Natural killer cell (primary cell): ENCODE measurements around the gene SUPT7L. TPM values are rescaled to one million over a fixed set of nuclear protein-coding genes. Genes with fewer than 3 reads are reported as not detected.

ENCODE experiments used
- ATAC-seq, 3 donors: fragments of 150-1000 bp in 2 of 3; fragments of 200-7000 bp in 1 of 3; cut with Tn5 transposase; 1 replicate in 1 of 3; 2 replicates in 2 of 3; pipeline ENCODE4 v1.10.0; 2021; ENCODE audit warnings: mild to moderate bottlenecking in 2 of 3, moderate library complexity in 2 of 3
- DNase-seq, 2 donors: peaks; one replicate each; pipeline versions ENCODE4 v3.0.0 to v3.0.0-alpha.2; 2013 to 2021; ENCODE audit warnings: mixed read lengths in 1 of 2
- H3K27ac ChIP-seq: one replicate; pipeline ENCODE4 v1.5.1; 2013; ENCODE audit warnings: mild to moderate bottlenecking, low read length
- H3K27me3 ChIP-seq: one replicate; pipeline ENCODE4 v1.6.1; 2013; ENCODE audit warnings: low read length; ENCODE audit not compliant: control insufficient read depth, insufficient read depth
- H3K36me3 ChIP-seq: one replicate; pipeline ENCODE4 v1.6.1; 2013; ENCODE audit warnings: low read length; ENCODE audit not compliant: control insufficient read depth, insufficient read depth
- H3K4me1 ChIP-seq: one replicate; pipeline ENCODE4 v1.6.1; 2013; ENCODE audit warnings: low read length; ENCODE audit not compliant: control insufficient read depth, insufficient read depth
- H3K4me3 ChIP-seq: one replicate; pipeline ENCODE4 v1.5.1; 2013; ENCODE audit warnings: low read length
- H3K9me3 ChIP-seq: one replicate; pipeline ENCODE4 v1.6.1; 2013; ENCODE audit warnings: low read length; ENCODE audit not compliant: control insufficient read depth, insufficient read depth
- H3K27ac Mint-ChIP-seq, 2 donors: one replicate each; pipeline ENCODE4 v1.8.0; 2022; ENCODE audit warnings: mild to moderate bottlenecking in 2 of 2, mixed read lengths in 2 of 2, moderate library complexity in 1 of 2
- H3K27me3 Mint-ChIP-seq, 2 donors: one replicate each; pipeline ENCODE4 v1.8.0; 2022; ENCODE audit warnings: low read depth in 2 of 2, mixed read lengths in 2 of 2
- H3K36me3 Mint-ChIP-seq: one replicate; pipeline ENCODE4 v1.8.0; 2022; ENCODE audit warnings: mixed read lengths
- H3K4me1 Mint-ChIP-seq, 2 donors: one replicate each; pipeline ENCODE4 v1.8.0; 2022; ENCODE audit warnings: mixed read lengths in 2 of 2
- H3K4me3 Mint-ChIP-seq: one replicate; pipeline ENCODE4 v1.8.0; 2022; ENCODE audit warnings: mild to moderate bottlenecking, moderate library complexity, mixed read lengths
- H3K9me3 Mint-ChIP-seq, 2 donors: one replicate each; pipeline ENCODE4 v1.8.0; 2022; ENCODE audit warnings: mixed read lengths in 2 of 2
- WGBS: methylation state at CpG from one replicate; pipeline ENCODE4 v1.1.7; 2013; ENCODE audit warnings: missing lambda C conversion rate; ENCODE audit not compliant: insufficient coverage; 5-methylcytosine and 5-hydroxymethylcytosine counted together
- intact Hi-C: fragments of 100-400 bp; cut with micrococcal nuclease; formaldehyde crosslinking; loops from one replicate; pipeline ENCODE4 v1.14.2; 2022
- total RNA-seq, 4 donors: library from RNA; stranded (reverse); fragments of 120-200 nt in 1 of 4; gene quantifications; one replicate each; pipeline versions ENCODE4 v1.2.3 to v1.2.4, GENCODE V29; 2013 to 2022
- TF ChIP-seq, protein P1 (sequence below): fragments of 200-600 bp; IDR thresholded peaks from one replicate; pipeline ENCODE4 v1.8.0; 2022; ENCODE audit warnings: antibody characterized with exemption

SUPT7L gene, protein sequence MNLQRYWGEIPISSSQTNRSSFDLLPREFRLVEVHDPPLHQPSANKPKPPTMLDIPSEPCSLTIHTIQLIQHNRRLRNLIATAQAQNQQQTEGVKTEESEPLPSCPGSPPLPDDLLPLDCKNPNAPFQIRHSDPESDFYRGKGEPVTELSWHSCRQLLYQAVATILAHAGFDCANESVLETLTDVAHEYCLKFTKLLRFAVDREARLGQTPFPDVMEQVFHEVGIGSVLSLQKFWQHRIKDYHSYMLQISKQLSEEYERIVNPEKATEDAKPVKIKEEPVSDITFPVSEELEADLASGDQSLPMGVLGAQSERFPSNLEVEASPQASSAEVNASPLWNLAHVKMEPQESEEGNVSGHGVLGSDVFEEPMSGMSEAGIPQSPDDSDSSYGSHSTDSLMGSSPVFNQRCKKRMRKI
- 10 to 100 TPM; 52.2 to 53.7 (median 52.8) TPM for total RNA-seq
- 43.4 TPM for total RNA-seq (2013)

DNA sequence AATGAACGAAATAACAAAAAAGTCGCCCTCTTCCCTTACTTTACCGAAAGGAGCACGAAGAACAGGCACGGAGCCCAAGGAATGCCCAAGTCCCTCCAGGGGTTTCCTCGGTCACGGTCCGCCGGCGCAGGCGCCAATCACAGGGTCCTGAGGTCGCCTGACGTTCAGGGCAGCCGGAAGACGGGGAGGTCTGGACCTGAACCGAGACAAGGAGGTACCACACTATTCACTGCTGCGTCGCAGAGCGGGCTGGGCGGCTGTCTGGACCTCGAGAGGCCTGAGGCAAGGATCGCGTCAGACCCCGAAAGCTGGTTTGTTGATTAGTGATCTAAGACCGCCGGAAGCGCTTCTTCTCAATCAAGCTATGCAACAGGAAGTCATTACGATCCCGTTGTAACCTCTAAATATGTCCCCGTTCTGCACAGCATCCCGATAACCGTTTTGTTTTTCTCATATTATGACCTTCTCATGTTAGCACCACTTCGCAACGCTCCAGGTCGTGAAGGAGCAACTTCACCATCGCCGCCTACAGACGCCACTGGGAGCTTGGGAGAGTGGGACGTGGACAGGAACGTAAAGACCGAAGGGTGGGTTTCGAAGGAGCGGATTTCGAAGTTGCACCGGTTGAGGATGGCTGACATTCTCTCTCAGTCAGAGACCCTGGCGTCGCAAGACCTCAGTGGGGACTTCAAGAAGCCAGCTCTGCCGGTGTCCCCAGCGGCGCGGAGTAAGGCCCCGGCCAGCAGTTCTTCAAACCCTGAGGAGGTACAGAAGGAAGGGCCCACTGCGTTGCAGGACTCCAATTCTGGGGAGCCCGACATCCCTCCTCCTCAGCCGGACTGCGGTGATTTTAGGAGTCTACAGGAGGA lies at the start of gene SUPT7L, which contains the start of gene SLC4A1AP:
SUPT7L (minus strand) TSS at position 330 of the 869 bp plus-strand sequence. CDS start 1,422 bp downstream, outside the sequence.
SLC4A1AP (plus strand) TSS at position 605 of the 869 bp plus-strand sequence; CDS start at position 631, 26 bp downstream.
- Mint-ChIP-seq H3K27ac (peak within 1 kb of the TSS; percentile 99), H3K9me3 (no peaks in the 10 kb centered on the region), H3K4me1 (peaks cover 37 to 49% of the 10 kb centered on the region in 2 donors), H3K36me3 (peaks cover 13% of the 10 kb centered on the region), H3K27me3 (no peaks in the 10 kb centered on the region), H3K4me3 (peak within 1 kb of the TSS; percentile 99)
- DNase-seq (peak; percentile 78 to 90), ATAC-seq (peak; percentile 81 to 89 (median 87))
- TF ChIP-seq, protein P1, sequence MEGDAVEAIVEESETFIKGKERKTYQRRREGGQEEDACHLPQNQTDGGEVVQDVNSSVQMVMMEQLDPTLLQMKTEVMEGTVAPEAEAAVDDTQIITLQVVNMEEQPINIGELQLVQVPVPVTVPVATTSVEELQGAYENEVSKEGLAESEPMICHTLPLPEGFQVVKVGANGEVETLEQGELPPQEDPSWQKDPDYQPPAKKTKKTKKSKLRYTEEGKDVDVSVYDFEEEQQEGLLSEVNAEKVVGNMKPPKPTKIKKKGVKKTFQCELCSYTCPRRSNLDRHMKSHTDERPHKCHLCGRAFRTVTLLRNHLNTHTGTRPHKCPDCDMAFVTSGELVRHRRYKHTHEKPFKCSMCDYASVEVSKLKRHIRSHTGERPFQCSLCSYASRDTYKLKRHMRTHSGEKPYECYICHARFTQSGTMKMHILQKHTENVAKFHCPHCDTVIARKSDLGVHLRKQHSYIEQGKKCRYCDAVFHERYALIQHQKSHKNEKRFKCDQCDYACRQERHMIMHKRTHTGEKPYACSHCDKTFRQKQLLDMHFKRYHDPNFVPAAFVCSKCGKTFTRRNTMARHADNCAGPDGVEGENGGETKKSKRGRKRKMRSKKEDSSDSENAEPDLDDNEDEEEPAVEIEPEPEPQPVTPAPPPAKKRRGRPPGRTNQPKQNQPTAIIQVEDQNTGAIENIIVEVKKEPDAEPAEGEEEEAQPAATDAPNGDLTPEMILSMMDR = no peak
- Histone ChIP-seq H3K36me3 (peaks cover 39% of the 10 kb centered on the region), H3K27ac (peak within 1 kb of the TSS; percentile 99), H3K9me3 (no peaks in the 10 kb centered on the region), H3K4me1 (peaks cover 22% of the 10 kb centered on the region), H3K4me3 (peak within 1 kb of the TSS; percentile 94), H3K27me3 (no peaks in the 10 kb centered on the region)
- intact Hi-C loops = loop anchor here (5.0 kb wide), 1 partner anchor 36 kb away; the partner anchor contains the start of genes CCDC121 and GPN1
- under 1% methylated on average over 56 of the region's 56 CpGs for WGBS

DNA sequence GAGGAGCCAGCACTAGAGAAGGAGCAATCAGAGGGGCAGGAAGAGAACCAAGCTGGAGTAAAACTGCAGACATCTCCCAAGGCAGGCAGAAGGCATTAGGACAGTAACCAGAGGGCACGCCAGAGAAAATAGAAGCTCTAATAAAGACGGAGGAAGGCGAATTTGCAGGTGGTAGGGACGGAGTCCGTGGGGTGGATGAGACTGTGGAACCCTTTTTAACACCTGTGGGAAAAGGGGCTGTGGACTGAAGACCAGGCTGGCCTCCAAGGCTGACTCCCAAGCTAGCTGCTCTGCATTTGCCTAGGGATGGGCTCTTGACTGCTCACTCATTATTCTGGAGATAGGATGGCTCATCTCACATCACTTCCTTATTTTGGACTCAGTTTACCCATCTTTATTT lies 49.8 kb upstream of the SUPT7L start:
- H3K9me3 ChIP-seq = no peaks in the 10 kb centered on the region
- H3K36me3 ChIP-seq = no peaks in the 10 kb centered on the region
- 93% methylated on average over 5 of the region's 5 CpGs for WGBS
- no peak overlapping the region for H3K27ac ChIP-seq
- TF ChIP-seq, protein P1 = no peak
- H3K4me3 ChIP-seq = no peak overlapping the region
- Mint-ChIP-seq H3K27ac (no peak overlapping the region), H3K4me3 (no peak overlapping the region), H3K27me3 (peaks cover 9 to 19% of the 10 kb centered on the region in 2 donors), H3K4me1 (peaks cover 16 to 18% of the 10 kb centered on the region in 2 donors), H3K9me3 (no peaks in the 10 kb centered on the region), H3K36me3 (no peaks in the 10 kb centered on the region)
- no peak for ATAC-seq
- H3K27me3 ChIP-seq = peaks cover 6% of the 10 kb centered on the region
- no peak for DNase-seq
- intact Hi-C loops = no loop called here
- peaks cover 20% of the 10 kb centered on the region for H3K4me1 ChIP-seq

DNA sequence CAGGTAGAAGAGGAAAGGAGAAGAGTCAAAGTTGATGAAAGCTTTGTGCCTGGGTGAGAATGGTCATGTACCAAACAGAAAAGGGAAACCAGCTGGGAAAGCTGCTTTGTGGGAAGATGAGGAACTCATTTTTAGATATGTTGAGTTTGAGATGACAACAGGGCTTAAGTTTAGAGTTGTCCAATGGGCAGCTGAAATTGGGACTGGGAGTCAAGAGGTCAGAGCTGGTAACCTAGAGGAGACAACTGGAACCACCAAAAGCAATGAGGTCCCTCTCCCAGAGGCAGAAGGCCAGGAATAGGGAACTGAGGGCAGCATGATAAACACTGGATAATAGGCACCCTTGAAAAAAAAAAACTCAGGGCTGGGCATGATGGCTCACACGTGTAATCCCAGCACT lies 49.1 kb upstream of the SUPT7L start:
- H3K36me3 Mint-ChIP-seq = no peaks in the 10 kb centered on the region
- WGBS = 89% methylated on average over 1 of the region's 1 CpG
- Histone ChIP-seq H3K27me3 (peaks cover 6% of the 10 kb centered on the region), H3K36me3 (no peaks in the 10 kb centered on the region), H3K27ac (no peak overlapping the region), H3K4me1 (peaks cover 20% of the 10 kb centered on the region), H3K9me3 (no peaks in the 10 kb centered on the region), H3K4me3 (no peak overlapping the region)
- H3K4me1 Mint-ChIP-seq = peaks cover 16 to 18% of the 10 kb centered on the region in 2 donors
- TF ChIP-seq, protein P1 = no peak
- no peak overlapping the region for H3K4me3 Mint-ChIP-seq
- peaks cover 9 to 19% of the 10 kb centered on the region in 2 donors for H3K27me3 Mint-ChIP-seq
- no peak overlapping the region for H3K27ac Mint-ChIP-seq
- no peaks in the 10 kb centered on the region for H3K9me3 Mint-ChIP-seq
- no peak for DNase-seq
- intact Hi-C loops = no loop called here
- no peak for ATAC-seq
